Uterus (tissue), 2 donors: ENCODE results near the gene CDC42EP4.

Experiments
- POLR2A ChIP-seq, 2 donors: fragments of 450-650 bp; IDR thresholded peaks; one replicate each; pipeline ENCODE4 v1.6.1; 2016; ENCODE audit warnings: antibody characterized with exemption in 2 of 2, mild to moderate bottlenecking in 1 of 2, moderate library complexity in 1 of 2
- TF ChIP-seq, protein P1 (sequence below), 4 experiments: fragments of 200-600 bp in 2 of 4; fragments of 450-650 bp in 2 of 4; sonication (generic) in 2 of 4; IDR thresholded peaks; one replicate each; pipeline ENCODE4 v1.5.1; 2016 to 2019; ENCODE audit warnings: antibody characterized with exemption in 4 of 4, mild to moderate bottlenecking in 2 of 4, moderate library complexity in 1 of 4

- TF ChIP-seq, protein P1, sequence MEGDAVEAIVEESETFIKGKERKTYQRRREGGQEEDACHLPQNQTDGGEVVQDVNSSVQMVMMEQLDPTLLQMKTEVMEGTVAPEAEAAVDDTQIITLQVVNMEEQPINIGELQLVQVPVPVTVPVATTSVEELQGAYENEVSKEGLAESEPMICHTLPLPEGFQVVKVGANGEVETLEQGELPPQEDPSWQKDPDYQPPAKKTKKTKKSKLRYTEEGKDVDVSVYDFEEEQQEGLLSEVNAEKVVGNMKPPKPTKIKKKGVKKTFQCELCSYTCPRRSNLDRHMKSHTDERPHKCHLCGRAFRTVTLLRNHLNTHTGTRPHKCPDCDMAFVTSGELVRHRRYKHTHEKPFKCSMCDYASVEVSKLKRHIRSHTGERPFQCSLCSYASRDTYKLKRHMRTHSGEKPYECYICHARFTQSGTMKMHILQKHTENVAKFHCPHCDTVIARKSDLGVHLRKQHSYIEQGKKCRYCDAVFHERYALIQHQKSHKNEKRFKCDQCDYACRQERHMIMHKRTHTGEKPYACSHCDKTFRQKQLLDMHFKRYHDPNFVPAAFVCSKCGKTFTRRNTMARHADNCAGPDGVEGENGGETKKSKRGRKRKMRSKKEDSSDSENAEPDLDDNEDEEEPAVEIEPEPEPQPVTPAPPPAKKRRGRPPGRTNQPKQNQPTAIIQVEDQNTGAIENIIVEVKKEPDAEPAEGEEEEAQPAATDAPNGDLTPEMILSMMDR (IDR thresholded peaks at IDR 0.05) = no peak
- no peak for TF ChIP-seq POLR2A (IDR thresholded peaks at IDR 0.05)
Observed at GRCh38 chr17:73251871-73252270, 59.9 kb downstream of the CDC42EP4 start.
